HepG2 (cell line): Measurements from ENCODE around the gene GDF9. TPM values are rescaled to one million over a fixed set of nuclear protein-coding genes. Genes with fewer than 3 reads are reported as not detected.
A peak's percentile ranks its signal among the peaks of the same experiment; 100 is the strongest.

Experiments used
- BRCA1 ChIP-seq: sonication (generic); formaldehyde crosslinking; IDR thresholded peaks from 2 replicates; pipeline ENCODE4 v1.4.0; 2020; ENCODE audit warnings: missing genetic modification reagents
- EHMT2 ChIP-seq: fragments of 200-600 bp; sonication (generic); IDR thresholded peaks from 2 replicates; pipeline ENCODE4 v1.7.0; 2017; ENCODE audit warnings: antibody characterized with exemption, low read depth, low read length, borderline replicate concordance
- HMGA1 ChIP-seq: sonication (generic); formaldehyde crosslinking; conservative IDR thresholded peaks from 2 replicates; pipeline ENCODE4 v1.4.0; 2020; ENCODE audit warnings: missing genetic modification reagents
- MEF2D ChIP-seq: sonication (generic); formaldehyde crosslinking; IDR thresholded peaks from 2 replicates; pipeline ENCODE4 v1.5.1; 2020; ENCODE audit warnings: mild to moderate bottlenecking, missing genetic modification reagents
- PLSCR1 ChIP-seq: sonication (generic); formaldehyde crosslinking; IDR thresholded peaks from 2 replicates; pipeline ENCODE4 v1.5.0; 2020; ENCODE audit warnings: missing genetic modification reagents, mild to moderate bottlenecking, borderline replicate concordance
- RXRA ChIP-seq: sonication (generic); formaldehyde crosslinking; IDR thresholded peaks from 2 replicates; pipeline ENCODE4 v1.5.1; 2020; ENCODE audit warnings: missing genetic modification reagents
- ZBTB2 ChIP-seq: sonication (generic); formaldehyde crosslinking; IDR thresholded peaks from 2 replicates; pipeline ENCODE4 v1.8.0; 2022; ENCODE audit warnings: low read depth, missing genetic modification reagents
- ZBTB26 ChIP-seq: IDR thresholded peaks from 2 replicates; pipeline ENCODE4 v1.6.1; 2016; ENCODE audit warnings: missing compliant biosample characterization, missing genetic modification reagents, borderline replicate concordance
- ZC3H13 ChIP-seq: sonication (generic); formaldehyde crosslinking; IDR thresholded peaks from 2 replicates; pipeline ENCODE4 v1.8.1; 2023; ENCODE audit warnings: mild to moderate bottlenecking, missing genetic modification reagents, moderate library complexity
- ZFP90 ChIP-seq: sonication (generic); formaldehyde crosslinking; IDR thresholded peaks from 2 replicates; pipeline ENCODE4 v1.8.0; 2022; ENCODE audit warnings: missing genetic modification reagents, mild to moderate bottlenecking, inconsistent platforms, borderline replicate concordance
- ZNF142 ChIP-seq: sonication (generic); formaldehyde crosslinking; IDR thresholded peaks from 2 replicates; pipeline ENCODE4 v1.4.0; 2020; ENCODE audit warnings: missing genetic modification reagents
- ZNF251 ChIP-seq: sonication (generic); formaldehyde crosslinking; IDR thresholded peaks from 2 replicates; pipeline ENCODE4 v1.9.0; 2021; ENCODE audit warnings: mild to moderate bottlenecking, missing genetic modification reagents
- ZNF354B ChIP-seq: sonication (generic); formaldehyde crosslinking; IDR thresholded peaks from 2 replicates; pipeline ENCODE4 v1.8.0; 2022; ENCODE audit warnings: mild to moderate bottlenecking, missing genetic modification reagents
- ZNF510 ChIP-seq: sonication (generic); formaldehyde crosslinking; IDR thresholded peaks from 2 replicates; pipeline ENCODE4 v1.4.0; 2020; ENCODE audit warnings: low read depth, mild to moderate bottlenecking, missing genetic modification reagents
- ZNF598 ChIP-seq: sonication (generic); formaldehyde crosslinking; IDR thresholded peaks from 2 replicates; pipeline ENCODE4 v1.5.1; 2020; ENCODE audit warnings: mild to moderate bottlenecking, missing genetic modification reagents, borderline replicate concordance
- ZNF660 ChIP-seq: sonication (generic); formaldehyde crosslinking; IDR thresholded peaks from 2 replicates; pipeline ENCODE4 v1.5.1; 2020; ENCODE audit warnings: mild to moderate bottlenecking, low read depth, missing genetic modification reagents, borderline replicate concordance
- ZNF780A ChIP-seq: sonication (generic); formaldehyde crosslinking; IDR thresholded peaks from 2 replicates; pipeline ENCODE4 v1.8.0; 2022; ENCODE audit warnings: mild to moderate bottlenecking, missing genetic modification reagents, moderate library complexity
- ZUFSP ChIP-seq: sonication (generic); formaldehyde crosslinking; IDR thresholded peaks from 2 replicates; pipeline ENCODE4 v1.9.0; 2021; ENCODE audit warnings: missing genetic modification reagents, mild to moderate bottlenecking, borderline replicate concordance
- polyA plus RNA-seq, 8 experiments: library from polyadenylated mRNA; depleted of rRNA in 3 of 8; stranded (reverse) in 7 of 8; unstranded in 1 of 8; fragments of >200 nt; fragmentation: Illumina TruSeq in 4 of 8; extraction: Trizol in 4 of 8; gene quantifications; 2 replicates each; pipeline versions ENCODE4 v1.2.1 to v1.2.3, GENCODE V29; 2011 to 2016; ENCODE audit warnings: low read depth in 4 of 8, missing spikeins in 1 of 8, mixed read lengths in 1 of 8; ENCODE audit not compliant: insufficient read depth in 1 of 8
- total RNA-seq, 5 experiments: library from RNA; depleted of rRNA; stranded (reverse); fragments of >200 nt; fragmentation: Illumina TruSeq; extraction: Trizol; gene quantifications; 2 replicates each; pipeline ENCODE4 v1.2.3, GENCODE V29; 2016; ENCODE audit warnings: low read depth in 1 of 5

Gene GDF9
- total and polyA plus RNA-seq, 2 of the 13 experiments (the other 11 are each of a cell fraction or from before 2014, with no cell fraction given) = 0.33 to 0.38 TPM

GRCh38 chr5:132873930-132874271 is 7.6 kb upstream of the GDF9 start (continued):
- TF ChIP-seq ZNF660 (CRISPR knock-in tag) = 0 out of 2 replicates have a peak, but pooled peaks have one; percentile 1
- no peak; the same call in 1 of the 2 replicates for TF ChIP-seq BRCA1
- TF ChIP-seq ZC3H13 (CRISPR knock-in tag) = peak; percentile 81
- no peak for TF ChIP-seq ZUFSP (CRISPR knock-in tag)
- TF ChIP-seq ZFP90 (CRISPR knock-in tag) = no peak
- no peak for TF ChIP-seq PLSCR1 (CRISPR knock-in tag)
- TF ChIP-seq ZNF251 = no peak
- no peak for TF ChIP-seq HMGA1 (CRISPR knock-in tag)
- 0 out of 2 replicates have a peak, but pooled peaks have one; percentile 30 for TF ChIP-seq ZNF510 (CRISPR knock-in tag)
- TF ChIP-seq ZNF142 = no peak
- no peak for TF ChIP-seq ZNF780A (CRISPR knock-in tag)
- peak; percentile 46; the same call in 1 of the 2 replicates for TF ChIP-seq ZNF598 (CRISPR knock-in tag)
- no peak for TF ChIP-seq ZBTB26 (CRISPR knock-in tag)
- TF ChIP-seq RXRA (CRISPR knock-in tag) = no peak
- TF ChIP-seq ZNF354B (CRISPR knock-in tag) = no peak
- TF ChIP-seq MEF2D (CRISPR knock-in tag) = no peak
- TF ChIP-seq ZBTB2 = 0 out of 2 replicates have a peak, but pooled peaks have one; percentile 12
- no peak for TF ChIP-seq EHMT2
